GM23338 (cell line): ENCODE data around the gene HDAC9. TPM values are rescaled to one million over a fixed set of nuclear protein-coding genes. Genes with fewer than 3 reads are reported as not detected.

ENCODE experiments used
- ATAC-seq: fragments of 200-7000 bp; cut with Tn5 transposase; 3 replicates; pipeline ENCODE4 v1.9.1; 2020
- DNase-seq: peaks from one replicate; pipeline ENCODE4 v3.0.0-alpha.2; 2015; ENCODE audit warnings: low spot score
- H2AFZ ChIP-seq: fragments of 200-600 bp; sonication (generic); 2 replicates; pipeline ENCODE4 v1.8.0; 2016; ENCODE audit warnings: antibody characterized with exemption, mild to moderate bottlenecking, moderate library complexity
- H3F3A ChIP-seq: fragments of 200-600 bp; sonication (generic); replicated peaks from 2 replicates; pipeline ENCODE4 v1.8.0; 2017; ENCODE audit warnings: antibody characterized with exemption, mixed run types, low read depth
- H3K27ac ChIP-seq: fragments of 200-600 bp; sonication (generic); 2 replicates; pipeline ENCODE4 v1.6.1; 2016; ENCODE audit warnings: low read depth
- H3K27me3 ChIP-seq: fragments of 200-600 bp; sonication (generic); 2 replicates; pipeline ENCODE4 v1.8.0; 2016; ENCODE audit warnings: mild to moderate bottlenecking, mixed run types, moderate library complexity; ENCODE audit not compliant: insufficient read depth
- H3K36me3 ChIP-seq: fragments of 200-600 bp; sonication (generic); 2 replicates; pipeline ENCODE4 v1.8.0; 2016; ENCODE audit warnings: mild to moderate bottlenecking; ENCODE audit not compliant: insufficient read depth
- H3K4me1 ChIP-seq: fragments of 200-600 bp; sonication (generic); 2 replicates; pipeline ENCODE4 v1.8.0; 2016; ENCODE audit warnings: mild to moderate bottlenecking, moderate library complexity; ENCODE audit not compliant: insufficient read depth
- H3K4me2 ChIP-seq: fragments of 200-600 bp; sonication (generic); 2 replicates; pipeline ENCODE4 v1.7.1; 2017; ENCODE audit warnings: mixed run types
- H3K4me3 ChIP-seq: fragments of 200-600 bp; sonication (generic); 2 replicates; pipeline ENCODE4 v1.6.1; 2016; ENCODE audit warnings: mixed run types
- H3K79me2 ChIP-seq: fragments of 200-600 bp; sonication (generic); replicated peaks from 2 replicates; pipeline ENCODE4 v1.8.0; 2017; ENCODE audit warnings: mild to moderate bottlenecking; ENCODE audit not compliant: insufficient read depth
- H3K9me2 ChIP-seq: fragments of 200-600 bp; sonication (generic); 2 replicates; pipeline ENCODE4 v1.8.0; 2017; ENCODE audit not compliant: insufficient read depth
- H4K20me1 ChIP-seq: fragments of 200-600 bp; sonication (generic); replicated peaks from 2 replicates; pipeline ENCODE4 v1.8.0; 2017; ENCODE audit warnings: mild to moderate bottlenecking; ENCODE audit not compliant: insufficient read depth
- H3K27ac Mint-ChIP-seq: 2 replicates; pipeline ENCODE4 v1.8.0; 2020; ENCODE audit warnings: inconsistent platforms, mild to moderate bottlenecking, moderate library complexity, mixed read lengths
- H3K27me3 Mint-ChIP-seq: 3 replicates; pipeline ENCODE4 v1.8.0; 2022; ENCODE audit warnings: low read depth, mild to moderate bottlenecking, moderate library complexity, mixed read lengths, inconsistent platforms; ENCODE audit not compliant: insufficient read depth, poor library complexity
- H3K36me3 Mint-ChIP-seq: 3 replicates; pipeline ENCODE4 v1.8.0; 2021; ENCODE audit warnings: low read depth, mild to moderate bottlenecking, inconsistent platforms, moderate library complexity, mixed read lengths
- H3K4me1 Mint-ChIP-seq: 3 replicates; pipeline ENCODE4 v1.8.0; 2020; ENCODE audit warnings: mild to moderate bottlenecking, inconsistent platforms, mixed read lengths
- H3K4me3 Mint-ChIP-seq: 3 replicates; pipeline ENCODE4 v1.8.0; 2021; ENCODE audit warnings: moderate library complexity, mild to moderate bottlenecking, inconsistent platforms, mixed read lengths
- H3K9me3 Mint-ChIP-seq: 3 replicates; pipeline ENCODE4 v1.8.0; 2020; ENCODE audit warnings: moderate library complexity, mild to moderate bottlenecking, inconsistent platforms, mixed read lengths
- CREB1 ChIP-seq: fragments of 250-450 bp; sonication (Bioruptor Pico); IDR thresholded peaks from 2 replicates; pipeline ENCODE4 v1.5.0; 2020; ENCODE audit warnings: low read depth, mild to moderate bottlenecking, moderate library complexity
- EZH2 ChIP-seq: fragments of 200-600 bp; sonication (generic); IDR thresholded peaks from one replicate; pipeline ENCODE4 v1.8.0; 2017; ENCODE audit warnings: antibody characterized with exemption, mild to moderate bottlenecking, low read depth; ENCODE audit not compliant: unreplicated experiment
- EZH2phosphoT487 ChIP-seq: fragments of 200-600 bp; sonication (generic); IDR thresholded peaks from one replicate; pipeline ENCODE4 v1.8.1; 2018; ENCODE audit warnings: antibody characterized with exemption; ENCODE audit not compliant: unreplicated experiment
- POLR2AphosphoS5 ChIP-seq: IDR thresholded peaks from 2 replicates; pipeline ENCODE4 v1.6.1; 2016; ENCODE audit warnings: antibody characterized with exemption, low read depth
- STAT1 ChIP-seq: IDR thresholded peaks from one replicate; pipeline ENCODE4 v1.6.1; 2016; ENCODE audit warnings: antibody characterized with exemption; ENCODE audit not compliant: unreplicated experiment
- polyA plus RNA-seq: library from polyadenylated mRNA; unstranded; fragments of >200 nt; fragmentation: Nextera tagmentation; extraction: Ambion mirVana; gene quantifications from 2 replicates; pipeline ENCODE4 v1.2.1, GENCODE V29; 2016
- total RNA-seq: library from RNA; depleted of rRNA; stranded (reverse); fragments of >200 nt; shearing (Covaris generic); gene quantifications from 2 replicates; pipeline ENCODE4 v1.2.3, GENCODE V29; 2014
- TF ChIP-seq, protein P1 (sequence below): IDR thresholded peaks from one replicate; pipeline ENCODE4 v1.6.1; 2018; ENCODE audit warnings: antibody characterized with exemption; ENCODE audit not compliant: unreplicated experiment
- TF ChIP-seq, protein P2 (sequence below): fragments of 250-450 bp; sonication (Bioruptor Pico); IDR thresholded peaks from 2 replicates; pipeline ENCODE4 v1.5.0; 2020; ENCODE audit warnings: mild to moderate bottlenecking, moderate library complexity

HDAC9 gene
- total and polyA plus RNA-seq, 2 experiments from 2014 or later = 8.3 to 18.5 TPM

- TF ChIP-seq, protein P1, sequence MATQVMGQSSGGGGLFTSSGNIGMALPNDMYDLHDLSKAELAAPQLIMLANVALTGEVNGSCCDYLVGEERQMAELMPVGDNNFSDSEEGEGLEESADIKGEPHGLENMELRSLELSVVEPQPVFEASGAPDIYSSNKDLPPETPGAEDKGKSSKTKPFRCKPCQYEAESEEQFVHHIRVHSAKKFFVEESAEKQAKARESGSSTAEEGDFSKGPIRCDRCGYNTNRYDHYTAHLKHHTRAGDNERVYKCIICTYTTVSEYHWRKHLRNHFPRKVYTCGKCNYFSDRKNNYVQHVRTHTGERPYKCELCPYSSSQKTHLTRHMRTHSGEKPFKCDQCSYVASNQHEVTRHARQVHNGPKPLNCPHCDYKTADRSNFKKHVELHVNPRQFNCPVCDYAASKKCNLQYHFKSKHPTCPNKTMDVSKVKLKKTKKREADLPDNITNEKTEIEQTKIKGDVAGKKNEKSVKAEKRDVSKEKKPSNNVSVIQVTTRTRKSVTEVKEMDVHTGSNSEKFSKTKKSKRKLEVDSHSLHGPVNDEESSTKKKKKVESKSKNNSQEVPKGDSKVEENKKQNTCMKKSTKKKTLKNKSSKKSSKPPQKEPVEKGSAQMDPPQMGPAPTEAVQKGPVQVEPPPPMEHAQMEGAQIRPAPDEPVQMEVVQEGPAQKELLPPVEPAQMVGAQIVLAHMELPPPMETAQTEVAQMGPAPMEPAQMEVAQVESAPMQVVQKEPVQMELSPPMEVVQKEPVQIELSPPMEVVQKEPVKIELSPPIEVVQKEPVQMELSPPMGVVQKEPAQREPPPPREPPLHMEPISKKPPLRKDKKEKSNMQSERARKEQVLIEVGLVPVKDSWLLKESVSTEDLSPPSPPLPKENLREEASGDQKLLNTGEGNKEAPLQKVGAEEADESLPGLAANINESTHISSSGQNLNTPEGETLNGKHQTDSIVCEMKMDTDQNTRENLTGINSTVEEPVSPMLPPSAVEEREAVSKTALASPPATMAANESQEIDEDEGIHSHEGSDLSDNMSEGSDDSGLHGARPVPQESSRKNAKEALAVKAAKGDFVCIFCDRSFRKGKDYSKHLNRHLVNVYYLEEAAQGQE = no peak
Measured at GRCh38 chr7:18844735-18845134, 349.2 kb downstream of the HDAC9 start (continued).

- H3K4me3 Mint-ChIP-seq = no peak overlapping the region
- no peak overlapping the region for H3K27ac Mint-ChIP-seq
- ATAC-seq (no peak), DNase-seq (no peak)
- Histone ChIP-seq H3K9me2 (no peaks in the 10 kb centered on the region), H3K4me1 (no peaks in the 10 kb centered on the region), H4K20me1 (no peaks in the 10 kb centered on the region), H3F3A (no peaks in the 10 kb centered on the region), H3K27ac (no peak overlapping the region), H3K27me3 (no peaks in the 10 kb centered on the region), H3K79me2 (no peaks in the 10 kb centered on the region), H3K4me3 (no peak overlapping the region), H3K4me2 (no peak overlapping the region), H2AFZ (no peak overlapping the region), H3K36me3 (no peaks in the 10 kb centered on the region)
- no peaks in the 10 kb centered on the region for H3K36me3 Mint-ChIP-seq
- H3K27me3 Mint-ChIP-seq = no peaks in the 10 kb centered on the region
- peaks cover 3% of the 10 kb centered on the region; the same call in 2 of the 3 replicates for H3K4me1 Mint-ChIP-seq
- TF ChIP-seq EZH2phosphoT487 = no peak
- TF ChIP-seq, protein P2, sequence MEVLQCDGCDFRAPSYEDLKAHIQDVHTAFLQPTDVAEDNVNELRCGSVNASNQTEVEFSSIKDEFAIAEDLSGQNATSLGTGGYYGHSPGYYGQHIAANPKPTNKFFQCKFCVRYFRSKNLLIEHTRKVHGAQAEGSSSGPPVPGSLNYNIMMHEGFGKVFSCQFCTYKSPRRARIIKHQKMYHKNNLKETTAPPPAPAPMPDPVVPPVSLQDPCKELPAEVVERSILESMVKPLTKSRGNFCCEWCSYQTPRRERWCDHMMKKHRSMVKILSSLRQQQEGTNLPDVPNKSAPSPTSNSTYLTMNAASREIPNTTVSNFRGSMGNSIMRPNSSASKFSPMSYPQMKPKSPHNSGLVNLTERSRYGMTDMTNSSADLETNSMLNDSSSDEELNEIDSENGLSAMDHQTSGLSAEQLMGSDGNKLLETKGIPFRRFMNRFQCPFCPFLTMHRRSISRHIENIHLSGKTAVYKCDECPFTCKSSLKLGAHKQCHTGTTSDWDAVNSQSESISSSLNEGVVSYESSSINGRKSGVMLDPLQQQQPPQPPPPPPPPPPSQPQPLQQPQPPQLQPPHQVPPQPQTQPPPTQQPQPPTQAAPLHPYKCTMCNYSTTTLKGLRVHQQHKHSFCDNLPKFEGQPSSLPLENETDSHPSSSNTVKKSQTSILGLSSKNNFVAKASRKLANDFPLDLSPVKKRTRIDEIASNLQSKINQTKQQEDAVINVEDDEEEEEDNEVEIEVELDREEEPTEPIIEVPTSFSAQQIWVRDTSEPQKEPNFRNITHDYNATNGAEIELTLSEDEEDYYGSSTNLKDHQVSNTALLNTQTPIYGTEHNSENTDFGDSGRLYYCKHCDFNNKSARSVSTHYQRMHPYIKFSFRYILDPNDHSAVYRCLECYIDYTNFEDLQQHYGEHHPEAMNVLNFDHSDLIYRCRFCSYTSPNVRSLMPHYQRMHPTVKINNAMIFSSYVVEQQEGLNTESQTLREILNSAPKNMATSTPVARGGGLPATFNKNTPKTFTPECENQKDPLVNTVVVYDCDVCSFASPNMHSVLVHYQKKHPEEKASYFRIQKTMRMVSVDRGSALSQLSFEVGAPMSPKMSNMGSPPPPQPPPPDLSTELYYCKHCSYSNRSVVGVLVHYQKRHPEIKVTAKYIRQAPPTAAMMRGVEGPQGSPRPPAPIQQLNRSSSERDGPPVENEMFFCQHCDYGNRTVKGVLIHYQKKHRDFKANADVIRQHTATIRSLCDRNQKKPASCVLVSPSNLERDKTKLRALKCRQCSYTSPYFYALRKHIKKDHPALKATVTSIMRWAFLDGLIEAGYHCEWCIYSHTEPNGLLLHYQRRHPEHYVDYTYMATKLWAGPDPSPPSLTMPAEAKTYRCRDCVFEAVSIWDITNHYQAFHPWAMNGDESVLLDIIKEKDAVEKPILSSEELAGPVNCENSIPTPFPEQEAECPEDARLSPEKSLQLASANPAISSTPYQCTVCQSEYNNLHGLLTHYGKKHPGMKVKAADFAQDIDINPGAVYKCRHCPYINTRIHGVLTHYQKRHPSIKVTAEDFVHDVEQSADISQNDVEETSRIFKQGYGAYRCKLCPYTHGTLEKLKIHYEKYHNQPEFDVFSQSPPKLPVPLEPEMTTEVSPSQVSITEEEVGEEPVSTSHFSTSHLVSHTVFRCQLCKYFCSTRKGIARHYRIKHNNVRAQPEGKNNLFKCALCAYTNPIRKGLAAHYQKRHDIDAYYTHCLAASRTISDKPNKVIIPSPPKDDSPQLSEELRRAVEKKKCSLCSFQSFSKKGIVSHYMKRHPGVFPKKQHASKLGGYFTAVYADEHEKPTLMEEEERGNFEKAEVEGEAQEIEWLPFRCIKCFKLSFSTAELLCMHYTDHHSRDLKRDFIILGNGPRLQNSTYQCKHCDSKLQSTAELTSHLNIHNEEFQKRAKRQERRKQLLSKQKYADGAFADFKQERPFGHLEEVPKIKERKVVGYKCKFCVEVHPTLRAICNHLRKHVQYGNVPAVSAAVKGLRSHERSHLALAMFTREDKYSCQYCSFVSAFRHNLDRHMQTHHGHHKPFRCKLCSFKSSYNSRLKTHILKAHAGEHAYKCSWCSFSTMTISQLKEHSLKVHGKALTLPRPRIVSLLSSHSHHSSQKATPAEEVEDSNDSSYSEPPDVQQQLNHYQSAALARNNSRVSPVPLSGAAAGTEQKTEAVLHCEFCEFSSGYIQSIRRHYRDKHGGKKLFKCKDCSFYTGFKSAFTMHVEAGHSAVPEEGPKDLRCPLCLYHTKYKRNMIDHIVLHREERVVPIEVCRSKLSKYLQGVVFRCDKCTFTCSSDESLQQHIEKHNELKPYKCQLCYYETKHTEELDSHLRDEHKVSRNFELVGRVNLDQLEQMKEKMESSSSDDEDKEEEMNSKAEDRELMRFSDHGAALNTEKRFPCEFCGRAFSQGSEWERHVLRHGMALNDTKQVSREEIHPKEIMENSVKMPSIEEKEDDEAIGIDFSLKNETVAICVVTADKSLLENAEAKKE (CRISPR knock-in tag) = no peak
- TF ChIP-seq STAT1 = no peak
- TF ChIP-seq EZH2 = no peak
- TF ChIP-seq, protein P1 = no peak
- no peak for TF ChIP-seq POLR2AphosphoS5
- TF ChIP-seq CREB1 (CRISPR knock-in tag) = no peak
- H3K9me3 Mint-ChIP-seq = no peaks in the 10 kb centered on the region
Measured at GRCh38 chr7:18845700-18846099, 350.2 kb downstream of the HDAC9 start.
